Panc1 (cell line): ENCODE data around the gene ATP6V1G1.

Experiments
- POLR2AphosphoS5 ChIP-seq: IDR thresholded peaks from 2 replicates; pipeline ENCODE4 v1.6.1; 2012; ENCODE audit warnings: mild to moderate bottlenecking, low read depth, low read length, moderate library complexity
- REST ChIP-seq, 2 experiments: IDR thresholded peaks; 2 replicates each; pipeline ENCODE4 v1.6.1; 2011 to 2012; ENCODE audit warnings: low read depth in 2 of 2, control low read depth in 1 of 2, low read length in 1 of 2, mild to moderate bottlenecking in 1 of 2, moderate library complexity in 1 of 2; ENCODE audit not compliant: insufficient read depth in 1 of 2
- SIN3A ChIP-seq: IDR thresholded peaks from 2 replicates; pipeline ENCODE4 v1.6.1; 2012; ENCODE audit warnings: low read depth, mild to moderate bottlenecking, low read length, moderate library complexity, borderline replicate concordance; ENCODE audit not compliant: insufficient read depth
- TCF7L2 ChIP-seq: IDR thresholded peaks from 2 replicates; pipeline ENCODE4 v1.6.1; 2011; ENCODE audit warnings: mild to moderate bottlenecking, low read depth, low read length, inconsistent platforms
- TF ChIP-seq, protein P1 (sequence below): fragments of 450-650 bp; IDR thresholded peaks from 2 replicates; pipeline ENCODE4 v1.5.1; 2017; ENCODE audit warnings: mild to moderate bottlenecking

DNA sequence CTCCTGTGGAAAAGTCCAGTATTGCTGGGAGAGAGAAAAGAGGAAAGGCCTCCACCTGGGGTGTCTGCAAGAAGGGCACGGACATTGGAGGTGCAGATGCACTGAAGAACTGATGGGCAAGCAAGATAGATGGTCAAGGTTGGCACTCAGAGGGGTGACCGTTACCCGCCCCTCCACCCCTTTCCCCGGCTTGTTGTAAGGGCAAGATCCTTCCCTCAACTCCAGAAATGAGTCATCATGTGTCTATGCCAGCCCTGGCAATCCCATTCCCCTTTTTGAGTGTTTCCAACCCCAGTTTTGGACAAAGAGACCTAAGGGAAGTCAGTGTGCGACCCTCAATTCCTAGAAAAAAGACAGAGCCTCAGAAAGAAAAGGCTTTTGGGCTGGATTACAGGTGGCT lies 34.9 kb upstream of the ATP6V1G1 start:
- TF ChIP-seq, protein P1, sequence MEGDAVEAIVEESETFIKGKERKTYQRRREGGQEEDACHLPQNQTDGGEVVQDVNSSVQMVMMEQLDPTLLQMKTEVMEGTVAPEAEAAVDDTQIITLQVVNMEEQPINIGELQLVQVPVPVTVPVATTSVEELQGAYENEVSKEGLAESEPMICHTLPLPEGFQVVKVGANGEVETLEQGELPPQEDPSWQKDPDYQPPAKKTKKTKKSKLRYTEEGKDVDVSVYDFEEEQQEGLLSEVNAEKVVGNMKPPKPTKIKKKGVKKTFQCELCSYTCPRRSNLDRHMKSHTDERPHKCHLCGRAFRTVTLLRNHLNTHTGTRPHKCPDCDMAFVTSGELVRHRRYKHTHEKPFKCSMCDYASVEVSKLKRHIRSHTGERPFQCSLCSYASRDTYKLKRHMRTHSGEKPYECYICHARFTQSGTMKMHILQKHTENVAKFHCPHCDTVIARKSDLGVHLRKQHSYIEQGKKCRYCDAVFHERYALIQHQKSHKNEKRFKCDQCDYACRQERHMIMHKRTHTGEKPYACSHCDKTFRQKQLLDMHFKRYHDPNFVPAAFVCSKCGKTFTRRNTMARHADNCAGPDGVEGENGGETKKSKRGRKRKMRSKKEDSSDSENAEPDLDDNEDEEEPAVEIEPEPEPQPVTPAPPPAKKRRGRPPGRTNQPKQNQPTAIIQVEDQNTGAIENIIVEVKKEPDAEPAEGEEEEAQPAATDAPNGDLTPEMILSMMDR: no peak
- TF ChIP-seq REST (IDR thresholded peaks at IDR 0.05; ENCODE audit: insufficient read depth in 1 of 2, low read depth in 2 of 2, low read length in 1 of 2) (no peak), POLR2AphosphoS5 (no peak), SIN3A (no peak), TCF7L2 (no peak)
